H1 (cell line): ENCODE measurements around the gene HOXA6. TPM values are rescaled to one million over a fixed set of nuclear protein-coding genes. Genes with fewer than 3 reads are reported as not detected.

Experiments used
- CTCF ChIA-PET: fragments of 300-600 bp; sonication (Branson Sonifier 250); formaldehyde crosslinking; loops from one replicate; lab custom pipeline; 2021; ENCODE audit not compliant: partially characterized antibody; lab: Charles Lee
- POLR2A ChIA-PET: fragments of 300-600 bp; sonication (Branson Sonifier 250); formaldehyde crosslinking; loops from one replicate; lab custom pipeline; 2021; ENCODE audit warnings: inconsistent platforms; ENCODE audit not compliant: partially characterized antibody; lab: Charles Lee
- DNase-seq, 2 experiments: peaks; one replicate each; pipeline versions ENCODE4 v3.0.0 to v3.0.0-alpha.2; 2010 to 2022; ENCODE audit warnings: low spot score in 2 of 2, low read depth in 1 of 2, mixed read lengths in 1 of 2
- FAIRE-seq: peaks from 2 replicates; lab custom pipeline; 2011; peaks lifted over from hg19 to GRCh38; lab: Jason Lieb, UNC
- H2AFZ ChIP-seq: 2 replicates; pipeline ENCODE4 v1.8.1; 2012; ENCODE audit warnings: low read length, inconsistent platforms
- H2AK5ac ChIP-seq: 2 replicates; pipeline ENCODE4 v1.6.1; 2013; ENCODE audit warnings: low read depth, low read length
- H2BK120ac ChIP-seq: replicated peaks from 2 replicates; pipeline ENCODE3; 2013; ENCODE audit warnings: low read depth, low read length, inconsistent platforms
- H2BK12ac ChIP-seq: 2 replicates; pipeline ENCODE4 v1.6.1; 2013; ENCODE audit warnings: low read depth, low read length
- H2BK15ac ChIP-seq: 2 replicates; pipeline ENCODE4 v1.6.1; 2013; ENCODE audit warnings: low read length
- H2BK20ac ChIP-seq: 2 replicates; pipeline ENCODE4 v1.6.1; 2013; ENCODE audit warnings: low read length
- H2BK5ac ChIP-seq: 2 replicates; pipeline ENCODE4 v1.6.1; 2013; ENCODE audit warnings: low read depth, low read length
- H3K14ac ChIP-seq: 2 replicates; pipeline ENCODE4 v1.6.1; 2013; ENCODE audit warnings: inconsistent platforms; ENCODE audit not compliant: insufficient read length
- H3K18ac ChIP-seq: 2 replicates; pipeline ENCODE4 v1.6.1; 2013; ENCODE audit warnings: low read length; ENCODE audit errors: extremely low read depth
- H3K23ac ChIP-seq: 2 replicates; pipeline ENCODE4 v1.6.1; 2013; ENCODE audit warnings: inconsistent platforms; ENCODE audit not compliant: insufficient read length
- H3K23me2 ChIP-seq: 2 replicates; pipeline ENCODE4 v1.6.1; 2013; ENCODE audit warnings: low read depth, low read length
- H3K27ac ChIP-seq: 2 replicates; pipeline ENCODE4 v1.6.1; 2011; ENCODE audit warnings: low read depth, low read length, inconsistent platforms
- H3K27me3 ChIP-seq, 4 experiments: replicated peaks in 1 of 4; 1 replicate in 1 of 4; 2 replicates in 3 of 4; pipeline versions ENCODE4 v1.6.1 to v1.8.1; 2011 to 2013; ENCODE audit warnings: low read length in 3 of 4, mild to moderate bottlenecking in 3 of 4, inconsistent platforms in 2 of 4, mixed read lengths in 2 of 4, moderate library complexity in 1 of 4; ENCODE audit not compliant: control insufficient read depth in 3 of 4, insufficient read depth in 3 of 4; ENCODE audit errors: extremely low read depth in 1 of 4
- H3K36me3 ChIP-seq, 4 experiments: 2 replicates each; pipeline versions ENCODE4 v1.6.1 to v1.8.1; 2011 to 2013; ENCODE audit warnings: mild to moderate bottlenecking in 4 of 4, low read length in 3 of 4, moderate library complexity in 2 of 4, control low read depth in 1 of 4, inconsistent platforms in 1 of 4; ENCODE audit not compliant: insufficient read depth in 4 of 4, control insufficient read depth in 2 of 4
- H3K4ac ChIP-seq: replicated peaks from 2 replicates; pipeline ENCODE3; 2013; ENCODE audit warnings: low read length, low read depth, mixed read lengths, inconsistent platforms; ENCODE audit not compliant: insufficient read length
- H3K4me1 ChIP-seq, 4 experiments: replicated peaks in 1 of 4; 1 replicate in 1 of 4; 2 replicates in 3 of 4; pipeline versions ENCODE4 v1.6.1 to v1.8.1; 2011 to 2013; ENCODE audit warnings: low read length in 3 of 4, inconsistent platforms in 2 of 4, mixed read lengths in 1 of 4; ENCODE audit not compliant: insufficient read depth in 4 of 4, control insufficient read depth in 3 of 4
- H3K4me2 ChIP-seq, 2 experiments: 2 replicates each; pipeline versions ENCODE4 v1.6.1 to v1.8.1; 2011 to 2013; ENCODE audit warnings: low read depth in 2 of 2, low read length in 2 of 2, control low read depth in 1 of 2, inconsistent platforms in 1 of 2, mild to moderate bottlenecking in 1 of 2; ENCODE audit not compliant: insufficient read depth in 1 of 2
- H3K4me3 ChIP-seq, 4 experiments: fragments of 200-600, 300-600 bp in 1 of 4; sonication (generic), shearing (Covaris generic), sonication (Bioruptor Twin) in 1 of 4; 2 replicates each; pipeline versions ENCODE4 v1.5.1 to v1.8.1; 2011 to 2016; ENCODE audit warnings: low read length in 4 of 4, low read depth in 3 of 4, control low read depth in 2 of 4, inconsistent platforms in 2 of 4, mild to moderate bottlenecking in 2 of 4, mixed read lengths in 1 of 4, moderate library complexity in 1 of 4; ENCODE audit not compliant: insufficient read depth in 2 of 4; ENCODE audit errors: extremely low read depth in 1 of 4
- H3K56ac ChIP-seq: replicated peaks from 2 replicates; pipeline ENCODE3; 2013; ENCODE audit warnings: low read depth, mild to moderate bottlenecking, mixed read lengths, low read length, inconsistent platforms; ENCODE audit not compliant: insufficient read length
- H3K79me1 ChIP-seq: 2 replicates; pipeline ENCODE4 v1.6.1; 2013; ENCODE audit warnings: low read depth, low read length, control low read depth
- H3K79me2 ChIP-seq, 2 experiments: 2 replicates each; pipeline versions ENCODE4 v1.6.1 to v1.8.1; 2012 to 2013; ENCODE audit warnings: low read length in 2 of 2, mild to moderate bottlenecking in 2 of 2, inconsistent platforms in 1 of 2; ENCODE audit not compliant: insufficient read depth in 2 of 2, control insufficient read depth in 1 of 2
- H3K9ac ChIP-seq, 4 experiments: replicated peaks in 1 of 4; 1 replicate in 1 of 4; 2 replicates in 3 of 4; pipeline versions ENCODE4 v1.6.1 to v1.8.1; 2011 to 2013; ENCODE audit warnings: low read depth in 3 of 4, low read length in 3 of 4, control low read depth in 2 of 4, mild to moderate bottlenecking in 2 of 4, moderate library complexity in 2 of 4, inconsistent platforms in 1 of 4; ENCODE audit errors: extremely low read depth in 1 of 4
- H3K9me3 ChIP-seq, 2 experiments: 2 replicates each; pipeline versions ENCODE4 v1.6.1 to v1.8.1; 2012 to 2013; ENCODE audit warnings: mild to moderate bottlenecking in 2 of 2, moderate library complexity in 2 of 2, control low read depth in 1 of 2, inconsistent platforms in 1 of 2, low read depth in 1 of 2, low read length in 1 of 2, mixed read lengths in 1 of 2; ENCODE audit not compliant: insufficient read depth in 2 of 2
- H4K20me1 ChIP-seq, 2 experiments: replicated peaks in 1 of 2; 2 replicates each; pipeline versions ENCODE3 to v1.8.1; 2011 to 2013; ENCODE audit warnings: inconsistent platforms in 2 of 2, low read length in 2 of 2, mild to moderate bottlenecking in 1 of 2; ENCODE audit not compliant: insufficient read depth in 2 of 2, control insufficient read depth in 1 of 2
- H4K5ac ChIP-seq: 2 replicates; pipeline ENCODE4 v1.6.1; 2013; ENCODE audit warnings: low read length, low read depth, mixed read lengths, inconsistent platforms; ENCODE audit not compliant: insufficient read length
- H4K8ac ChIP-seq: 2 replicates; pipeline ENCODE4 v1.8.0; 2013; ENCODE audit warnings: mild to moderate bottlenecking, moderate library complexity, low read length, inconsistent platforms; ENCODE audit not compliant: insufficient read depth; ENCODE audit errors: extremely low read depth
- H4K91ac ChIP-seq: replicated peaks from 2 replicates; pipeline ENCODE3; 2013; ENCODE audit warnings: low read length, mixed read lengths, inconsistent platforms; ENCODE audit not compliant: insufficient read length
- EP300 ChIP-seq, 2 experiments: IDR thresholded peaks; 1 replicate in 1 of 2; 2 replicates in 1 of 2; pipeline ENCODE4 v1.6.1; 2011 to 2012; ENCODE audit warnings: low read depth in 2 of 2, low read length in 2 of 2, mild to moderate bottlenecking in 2 of 2, borderline replicate concordance in 1 of 2, inconsistent platforms in 1 of 2, moderate library complexity in 1 of 2
- SP4 ChIP-seq: IDR thresholded peaks from 2 replicates; pipeline ENCODE4 v1.6.1; 2012; ENCODE audit warnings: low read length, inconsistent platforms
- WGBS, 2 experiments: shearing (Covaris generic) in 1 of 2; methylation state at CpG; one replicate each; pipeline versions ENCODE4 v1.1.6 to v1.1.7; 2013 to 2015; ENCODE audit warnings: low lambda C conversion rate in 2 of 2, mixed read lengths in 2 of 2, inconsistent platforms in 1 of 2, low coverage in 1 of 2, missing lambda C conversion rate in 1 of 2; ENCODE audit not compliant: insufficient replicate concordance in 2 of 2, insufficient coverage in 1 of 2, insufficient read length in 1 of 2; ENCODE audit errors: extremely low coverage in 1 of 2, missing lambda C conversion rate in 1 of 2; 5-methylcytosine and 5-hydroxymethylcytosine counted together
- polyA plus RNA-seq, 7 experiments: library from polyadenylated mRNA; depleted of rRNA in 3 of 7; stranded (reverse) in 5 of 7; unstranded in 2 of 7; fragments of >200 nt in 5 of 7; fragments of 200-250 nt in 2 of 7; gene quantifications; 1 replicate in 5 of 7; 2 replicates in 1 of 7; 4 replicates in 1 of 7; pipeline versions ENCODE4 v1.2.1 to v1.2.3, GENCODE V29; 2011 to 2013; ENCODE audit warnings: missing spikeins in 2 of 7, mixed read lengths in 2 of 7
- total RNA-seq: library from RNA; stranded (reverse); fragmentation: NEBNext Ultra II Directional; extraction: Animal tissue kit (Norgen Biotek cat#: 25700); gene quantifications from 2 replicates; pipeline ENCODE4 v1.2.1, GENCODE V29; 2021
- TF ChIP-seq, protein P1 (sequence below): IDR thresholded peaks from 2 replicates; pipeline ENCODE4 v1.6.1; 2012; ENCODE audit warnings: inconsistent platforms

The HOXA6 gene
- total and polyA plus RNA-seq, 2 of the 8 experiments (the other 6 are each of a cell fraction or from before 2014, with no cell fraction given): not detected

DNA sequence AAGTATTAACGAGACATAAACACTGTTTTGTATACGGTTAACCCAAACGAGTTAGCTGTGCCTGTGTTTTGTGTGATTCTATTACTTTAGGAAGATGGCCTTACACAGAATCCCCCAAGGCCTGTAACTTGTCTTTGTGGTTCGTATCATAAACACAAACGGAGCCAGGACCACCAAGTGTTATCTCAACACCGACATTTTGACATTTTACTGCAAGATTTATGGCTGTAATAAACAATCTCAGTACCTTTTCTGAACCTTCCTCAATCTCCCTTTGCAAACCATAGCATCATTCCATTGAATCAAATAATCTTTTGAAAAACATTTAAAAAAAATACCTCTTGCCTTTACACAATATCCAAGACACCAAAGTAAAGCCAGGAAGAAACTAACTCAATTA lies 14.6 kb downstream of the HOXA6 start:
- Histone ChIP-seq H3K9me3 (peaks cover 0 to 4% of the 10 kb centered on the region in 2 experiments; a peak in 1 of 4 replicates), H3K27ac (no peak overlapping the region), H4K5ac (no peak overlapping the region), H3K79me2 (no peaks in the 10 kb centered on the region), H3K79me1 (no peaks in the 10 kb centered on the region), H4K91ac (no peak overlapping the region), H3K14ac (no peak overlapping the region), H2BK5ac (no peak overlapping the region), H3K18ac (no peak overlapping the region), H3K4me2 (no peak overlapping the region), H3K56ac (no peak overlapping the region), H3K4me1 (peaks cover 0 to 4% (median 2%) of the 10 kb centered on the region in 4 experiments; a peak in 4 of 7 replicates), H3K27me3 (peaks cover 96 to 100% (median 100%) of the 10 kb centered on the region in 4 experiments), H2BK20ac (no peak overlapping the region), H3K23me2 (peaks cover 4% of the 10 kb centered on the region; the same call in 1 of the 2 replicates), H2AK5ac (no peak overlapping the region), H2AFZ (no peak overlapping the region), H3K9ac (no peak overlapping the region), H3K4ac (no peak overlapping the region), H2BK12ac (no peak overlapping the region), H3K23ac (no peak overlapping the region), H2BK15ac (no peak overlapping the region), H4K20me1 (peaks cover 14 to 28% of the 10 kb centered on the region in 2 experiments), H2BK120ac (no peak overlapping the region), H3K36me3 (peaks cover 0 to 16% (median 0%) of the 10 kb centered on the region in 4 experiments; a peak in 2 of 8 replicates), H4K8ac (no peak overlapping the region), H3K4me3 (no peak overlapping the region)
- DNase-seq (no peak), FAIRE-seq (no peak)
- ChIA-PET POLR2A (no interaction called here), CTCF (interaction anchor here (2.1 to 2.7 kb wide), 2 partner anchors 9 to 11 kb away, joined by 10 read pairs; partner anchors contain the start of gene HOXA5)
- 35% methylated on average over 6 of the region's 6 CpGs; no CpG with 5 or more reads in 1 of the 2 experiments for WGBS, 2 experiments
- TF ChIP-seq SP4 (no peak), EP300 (IDR thresholded peaks at IDR 0.05; ENCODE audit: borderline replicate concordance in 1 of 2, low read depth in 2 of 2, low read length in 2 of 2) (no peak)
- TF ChIP-seq, protein P1, sequence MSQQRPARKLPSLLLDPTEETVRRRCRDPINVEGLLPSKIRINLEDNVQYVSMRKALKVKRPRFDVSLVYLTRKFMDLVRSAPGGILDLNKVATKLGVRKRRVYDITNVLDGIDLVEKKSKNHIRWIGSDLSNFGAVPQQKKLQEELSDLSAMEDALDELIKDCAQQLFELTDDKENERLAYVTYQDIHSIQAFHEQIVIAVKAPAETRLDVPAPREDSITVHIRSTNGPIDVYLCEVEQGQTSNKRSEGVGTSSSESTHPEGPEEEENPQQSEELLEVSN: no peak
